GM18858 (cell line): ENCODE data around the gene TBC1D9B.
"Not testable (repeated sequence)": the region's sequence is repeated elsewhere in the genome, so short reads cannot be mapped to it uniquely, and the experiment has no call there.

Experiments used
- ATAC-seq: cut with Tn5 transposase; IDR thresholded peaks from one replicate; pipeline ENCODE4 v1.9.1; 2021; ENCODE audit not compliant: unreplicated experiment

The TBC1D9B gene

DNA sequence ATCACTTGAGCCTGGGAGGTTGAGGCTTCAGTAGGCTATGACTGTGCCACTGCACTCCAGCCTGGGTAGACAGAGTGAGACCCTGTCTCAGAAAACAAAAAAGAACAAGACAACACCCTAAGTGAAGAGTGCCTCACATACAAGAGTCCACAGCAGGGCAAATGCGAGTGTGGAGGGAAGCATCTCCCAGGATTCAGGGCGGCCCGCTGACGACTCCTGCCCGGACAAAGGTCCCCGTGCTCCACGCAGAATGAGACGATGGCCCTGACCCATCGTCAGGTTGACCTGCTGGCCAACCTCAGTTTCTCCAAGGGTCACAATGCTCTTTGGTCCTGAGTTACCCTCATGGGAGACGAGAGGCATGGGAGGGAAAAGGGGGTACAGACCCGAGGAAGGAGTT, 67.4 kb downstream of the TBC1D9B start:
- no peak for ATAC-seq

DNA sequence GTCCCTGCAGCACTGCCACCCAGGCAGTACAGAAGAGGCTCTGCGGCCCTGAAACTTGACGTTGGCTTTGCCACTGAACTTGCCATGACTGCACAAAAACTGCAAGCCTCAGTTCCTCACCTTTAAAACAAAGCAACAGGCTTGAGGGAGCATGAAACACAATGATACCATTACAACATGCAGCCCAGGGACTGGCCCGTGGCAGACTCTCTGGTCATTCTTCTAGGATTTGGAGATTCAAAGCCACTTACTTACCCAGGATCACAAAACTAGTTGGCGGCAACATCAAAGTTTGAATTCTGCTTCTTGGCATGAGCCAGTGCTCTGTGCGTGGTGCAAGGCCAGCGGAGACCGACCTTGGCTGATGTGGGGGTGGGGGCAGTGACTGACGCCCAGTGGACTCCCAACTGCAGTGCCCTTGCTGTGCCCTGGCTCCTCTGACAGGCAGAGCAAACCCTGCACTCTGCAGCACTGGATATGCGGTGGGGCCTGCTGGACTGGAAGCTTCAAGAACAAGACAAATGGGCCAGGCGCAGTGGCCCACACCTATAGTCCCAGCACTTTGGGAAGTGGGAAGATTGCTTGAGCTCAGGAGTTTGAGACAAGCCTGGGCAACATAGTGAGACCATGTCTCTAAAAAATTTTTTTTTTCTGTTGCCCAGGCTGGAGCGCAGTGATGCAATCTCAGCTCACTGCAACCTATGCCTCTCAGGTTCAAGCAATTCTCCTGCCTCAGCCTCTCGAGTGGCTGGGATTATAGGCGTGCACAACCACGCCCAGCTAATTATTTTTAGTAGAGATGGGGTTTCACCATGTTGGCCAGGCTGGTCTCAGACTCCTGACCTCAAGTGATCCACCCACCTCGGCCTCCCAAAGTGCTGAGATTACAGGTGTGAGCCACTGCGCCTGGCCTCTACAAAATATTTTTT, 68.1 kb downstream of the TBC1D9B start:
- no peak for ATAC-seq

DNA sequence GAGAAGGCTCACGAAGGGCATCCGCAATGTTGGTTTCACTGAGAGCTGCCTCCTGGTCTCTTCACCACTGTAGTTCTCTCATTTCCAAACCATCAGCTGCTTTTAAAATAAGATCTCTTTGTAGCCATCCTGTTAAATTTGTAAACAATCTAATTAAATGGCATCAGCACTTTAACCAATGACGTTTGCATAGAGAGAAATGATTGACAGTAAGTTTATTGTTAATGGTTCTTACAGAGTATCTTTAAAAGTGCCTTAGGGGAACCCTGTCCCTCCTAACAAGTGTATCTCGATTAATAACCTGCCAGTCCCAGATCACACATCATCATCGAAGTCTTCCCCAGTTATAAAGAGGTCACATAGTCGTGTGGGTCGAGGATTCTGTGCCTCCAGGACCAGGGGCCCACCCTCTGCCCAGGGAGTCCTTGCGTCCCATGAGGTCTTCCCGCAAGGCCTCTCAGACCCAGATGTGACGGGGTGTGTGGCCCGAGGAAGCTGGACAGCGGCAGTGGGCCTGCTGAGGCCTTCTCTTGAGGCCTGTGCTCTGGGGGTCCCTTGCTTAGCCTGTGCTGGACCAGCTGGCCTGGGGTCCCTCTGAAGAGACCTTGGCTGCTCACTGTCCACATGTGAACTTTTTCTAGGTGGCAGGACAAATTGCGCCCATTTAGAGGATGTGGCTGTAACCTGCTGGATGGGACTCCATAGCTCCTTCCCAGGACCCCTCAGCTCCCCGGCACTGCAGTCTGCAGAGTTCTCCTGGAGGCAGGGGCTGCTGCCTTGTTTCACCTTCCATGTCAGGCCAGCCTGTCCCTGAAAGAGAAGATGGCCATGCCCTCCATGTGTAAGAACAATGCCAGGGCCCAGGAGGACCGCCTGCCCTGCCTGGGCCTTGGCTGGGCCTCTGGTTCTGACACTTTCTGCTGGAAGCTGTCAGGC, 70.4 kb downstream of the TBC1D9B start:
- ATAC-seq = no peak

DNA sequence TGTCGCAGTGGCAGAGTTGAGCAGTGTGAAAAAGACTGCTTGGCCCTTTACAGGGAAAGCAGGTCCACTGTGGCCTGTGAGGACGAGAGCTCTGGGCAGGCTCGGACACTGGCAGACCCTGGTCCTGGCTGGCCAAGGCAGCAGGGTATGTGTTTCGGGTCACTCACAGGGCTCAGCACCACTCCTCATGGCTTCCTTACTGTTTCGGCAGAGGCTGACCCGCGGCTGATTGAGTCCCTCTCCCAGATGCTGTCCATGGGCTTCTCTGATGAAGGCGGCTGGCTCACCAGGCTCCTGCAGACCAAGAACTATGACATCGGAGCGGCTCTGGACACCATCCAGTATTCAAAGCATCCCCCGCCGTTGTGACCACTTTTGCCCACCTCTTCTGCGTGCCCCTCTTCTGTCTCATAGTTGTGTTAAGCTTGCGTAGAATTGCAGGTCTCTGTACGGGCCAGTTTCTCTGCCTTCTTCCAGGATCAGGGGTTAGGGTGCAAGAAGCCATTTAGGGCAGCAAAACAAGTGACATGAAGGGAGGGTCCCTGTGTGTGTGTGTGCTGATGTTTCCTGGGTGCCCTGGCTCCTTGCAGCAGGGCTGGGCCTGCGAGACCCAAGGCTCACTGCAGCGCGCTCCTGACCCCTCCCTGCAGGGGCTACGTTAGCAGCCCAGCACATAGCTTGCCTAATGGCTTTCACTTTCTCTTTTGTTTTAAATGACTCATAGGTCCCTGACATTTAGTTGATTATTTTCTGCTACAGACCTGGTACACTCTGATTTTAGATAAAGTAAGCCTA, 71.3 kb downstream of the TBC1D9B start:
- no peak for ATAC-seq

DNA sequence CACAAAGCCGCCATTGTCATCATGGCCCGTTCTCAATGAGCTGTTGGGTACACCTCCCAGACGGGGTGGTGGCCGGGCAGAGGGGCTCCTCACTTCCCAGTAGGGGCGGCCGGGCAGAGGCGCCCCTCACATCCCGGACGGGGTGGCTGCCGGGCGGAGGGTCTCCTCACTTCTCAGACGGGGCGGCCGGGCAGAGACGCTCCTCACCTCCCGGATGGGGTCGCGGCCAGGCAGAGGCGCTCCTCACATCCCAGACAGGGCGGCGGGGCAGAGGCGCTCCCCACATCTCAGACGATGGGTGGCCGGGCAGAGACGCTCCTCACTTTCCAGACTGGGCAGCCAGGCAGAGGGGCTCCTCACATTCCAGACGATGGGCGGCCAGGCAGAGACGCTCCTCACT, 72.8 kb downstream of the TBC1D9B start:
- ATAC-seq = not testable (repeated sequence)

DNA sequence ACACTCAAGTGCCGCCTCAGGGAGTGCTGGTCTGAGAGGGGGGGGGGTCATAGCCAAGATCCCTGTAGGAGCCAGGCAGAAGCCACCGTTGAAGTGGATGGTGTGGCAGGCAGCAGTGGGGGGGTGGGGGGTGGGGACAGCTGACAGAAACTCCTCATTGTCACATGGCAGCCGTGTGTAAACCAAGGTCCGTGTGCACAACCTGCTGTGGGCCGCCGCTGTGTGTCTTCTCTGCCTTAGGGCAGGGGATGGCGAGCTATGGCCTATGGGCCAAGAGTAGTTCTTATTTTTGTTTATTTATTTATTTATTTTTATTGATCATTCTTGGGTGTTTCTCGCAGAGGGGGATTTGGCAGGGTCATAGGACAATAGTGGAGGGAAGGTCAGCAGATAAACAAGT, 73.6 kb downstream of the TBC1D9B start:
- no peak for ATAC-seq

DNA sequence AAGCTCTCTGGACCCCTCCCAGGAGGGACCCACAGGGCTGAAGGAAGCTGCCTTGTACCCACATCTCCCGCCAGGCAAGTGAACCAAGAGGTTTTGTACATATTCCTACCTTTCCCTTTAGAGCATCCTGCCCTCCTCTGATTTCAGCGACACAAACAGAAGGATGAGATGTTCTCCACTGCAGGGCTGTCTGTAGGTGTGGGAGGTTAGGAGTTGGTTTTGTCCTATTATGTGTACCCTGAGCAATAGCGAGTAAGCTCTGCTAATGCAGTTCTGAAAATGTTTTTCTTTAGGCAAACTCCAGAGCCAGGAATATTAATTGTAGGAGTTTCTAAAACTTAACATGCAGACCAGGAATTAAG, 74.0 kb downstream of the TBC1D9B start:
- no peak for ATAC-seq

DNA sequence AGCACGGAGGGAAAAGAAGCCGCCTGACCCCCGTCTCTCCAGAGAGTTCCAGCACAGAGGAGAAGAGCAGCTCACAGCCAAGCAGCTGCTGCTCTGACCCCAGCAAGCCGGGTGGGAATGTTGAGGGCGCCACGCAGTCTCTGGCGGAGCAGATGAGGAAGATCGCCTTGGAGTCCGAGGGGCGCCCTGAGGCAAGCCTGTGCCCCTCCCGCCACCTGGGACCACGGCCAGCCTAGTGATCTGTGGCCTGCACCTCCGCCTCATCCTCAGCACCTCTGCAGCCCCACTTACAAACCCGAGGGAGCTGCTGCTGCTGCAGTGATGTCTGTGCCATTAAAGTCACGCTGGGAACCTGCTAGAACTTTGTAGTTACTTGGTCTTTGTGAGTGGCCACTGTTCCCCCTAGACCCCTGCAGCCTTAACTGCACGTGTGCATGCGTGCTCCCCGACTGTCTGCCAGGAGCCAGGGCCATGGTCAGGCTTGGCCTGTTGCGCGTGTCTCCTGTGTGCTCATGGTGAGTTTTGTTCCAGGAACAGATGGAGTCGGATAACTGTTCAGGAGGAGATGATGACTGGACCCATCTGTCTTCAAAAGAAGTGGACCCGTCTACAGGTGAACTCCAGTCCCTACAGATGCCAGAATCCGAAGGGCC, 74.5 kb downstream of the TBC1D9B start:
- ATAC-seq = no peak

DNA sequence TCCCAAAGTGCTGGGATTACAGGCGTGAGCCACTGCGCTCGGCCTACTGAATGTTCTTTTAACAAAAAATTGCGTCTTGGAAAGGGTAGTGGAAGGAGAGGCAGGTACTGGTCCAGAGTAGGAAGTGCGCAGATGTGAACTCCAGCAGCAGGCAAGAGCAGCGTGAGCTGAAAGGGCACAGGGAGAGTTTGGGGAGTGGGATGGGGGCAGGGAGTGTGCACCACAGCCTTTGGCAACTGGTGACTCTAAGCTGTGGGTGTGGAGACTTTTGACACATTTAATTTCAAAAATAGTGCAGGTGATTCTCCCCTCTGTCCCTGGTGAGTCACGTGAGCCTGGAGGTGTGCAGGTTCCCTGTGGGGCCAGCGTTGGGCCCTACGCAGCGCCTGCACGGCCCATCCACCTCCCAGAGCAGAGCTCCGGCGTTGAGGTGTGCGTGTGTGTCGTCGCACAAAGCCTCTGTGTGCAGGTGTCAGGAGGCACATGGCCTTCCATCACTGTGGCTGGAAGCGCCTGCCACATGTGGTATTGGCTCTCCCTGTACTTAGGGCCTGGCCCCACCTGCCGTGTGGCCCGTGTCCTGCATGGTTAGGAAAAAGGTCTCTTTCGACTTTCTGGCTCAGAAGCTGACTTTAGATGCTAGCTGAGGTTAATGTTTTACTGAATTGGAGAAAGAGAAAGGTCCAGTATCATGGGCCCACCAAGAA, 75.5 kb downstream of the TBC1D9B start:
- no peak for ATAC-seq

DNA sequence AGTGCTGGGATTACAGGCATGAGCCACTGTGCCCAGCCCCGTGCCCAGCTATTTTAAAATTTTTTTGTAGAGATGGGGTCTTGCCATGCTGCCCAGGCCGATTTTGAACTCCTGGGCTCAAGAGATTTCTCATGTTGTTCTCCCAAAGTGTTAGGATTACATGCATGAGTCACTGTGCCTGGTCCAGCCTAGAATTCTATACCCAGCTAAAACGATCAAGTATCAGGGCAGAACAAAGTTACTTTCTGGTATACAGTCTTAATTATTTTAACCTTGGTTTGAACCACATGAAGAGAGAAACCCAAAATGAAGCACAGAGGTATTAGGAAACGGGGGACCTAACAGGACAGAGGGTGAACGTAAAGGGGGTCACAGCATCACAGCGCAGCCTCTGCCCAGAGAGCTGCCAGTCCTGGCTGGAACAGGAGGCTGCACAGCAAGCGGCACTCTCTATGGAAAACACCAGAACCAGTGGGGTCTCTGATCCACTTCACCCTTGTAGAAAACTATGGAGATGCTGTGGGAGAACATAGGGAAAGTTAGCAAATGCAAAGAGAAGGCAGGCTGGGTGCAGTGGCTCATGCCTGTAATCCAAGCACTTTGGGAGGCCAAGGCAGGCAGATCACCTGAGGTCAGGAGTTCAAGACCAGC, 76.8 kb downstream of the TBC1D9B start:
- ATAC-seq = no peak

DNA sequence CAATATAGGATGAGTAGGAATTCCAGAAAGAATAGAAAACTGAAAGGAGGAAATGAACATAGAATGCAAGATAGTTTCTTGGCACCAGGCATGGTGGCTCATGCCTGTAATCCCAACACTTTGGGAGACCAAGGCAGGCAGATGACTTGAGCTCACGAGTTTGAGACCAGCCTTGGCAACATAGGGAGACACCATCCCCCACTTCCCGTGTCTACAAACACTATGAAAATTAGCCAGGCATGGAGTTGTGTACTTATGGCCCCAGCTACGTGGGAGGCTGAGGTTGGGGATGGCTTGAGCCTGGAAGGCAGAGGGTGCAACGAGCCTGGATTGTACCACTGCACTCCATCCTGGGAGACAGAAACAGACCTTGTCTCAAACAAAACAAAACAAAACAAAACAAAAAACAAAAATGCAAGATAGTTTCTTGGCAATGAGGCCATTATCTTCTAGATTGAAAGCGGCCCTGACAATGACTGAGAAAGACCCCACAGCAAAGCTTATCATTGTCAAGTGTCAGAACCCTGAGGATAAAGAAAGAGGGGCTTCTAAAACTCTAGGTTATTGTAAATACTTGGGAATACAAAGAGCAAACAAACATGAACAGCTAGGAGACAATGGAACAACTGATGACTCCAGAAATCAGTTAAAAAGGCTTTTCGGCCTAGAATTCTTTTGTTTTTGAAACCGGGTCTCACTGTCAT, 77.8 kb downstream of the TBC1D9B start:
- ATAC-seq = no peak

DNA sequence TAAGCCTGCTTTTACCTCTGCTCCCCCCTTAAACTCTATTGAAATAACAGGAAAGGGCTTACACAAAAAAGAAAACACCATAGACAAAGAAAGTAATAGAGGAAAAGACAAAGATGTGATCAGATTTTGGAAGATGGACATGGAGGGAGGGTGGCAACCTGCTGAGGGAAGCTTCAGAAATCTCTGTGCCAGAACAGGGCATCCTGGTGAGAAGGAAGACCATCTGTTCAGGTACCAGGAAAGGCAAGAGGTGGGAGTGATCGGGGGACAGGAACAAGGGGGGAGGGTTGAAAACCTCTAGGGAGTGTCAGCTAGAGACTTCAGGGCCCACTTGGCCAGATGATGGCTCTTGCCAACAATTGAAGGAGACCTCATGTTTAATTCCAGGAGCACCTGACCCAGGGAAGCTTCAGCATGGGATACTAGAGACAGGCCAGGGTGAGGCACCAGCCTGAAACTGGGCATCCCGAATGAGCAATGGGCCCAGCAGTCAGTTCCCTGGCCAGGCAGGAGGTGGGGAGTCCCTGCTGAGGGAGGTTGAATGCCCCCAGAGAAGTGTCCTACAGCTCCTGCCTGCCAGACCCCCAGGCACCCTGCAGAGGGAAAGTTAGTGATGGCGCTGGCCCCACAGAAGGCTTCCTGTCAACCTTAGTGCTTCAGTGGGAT, 78.8 kb downstream of the TBC1D9B start:
- no peak for ATAC-seq

DNA sequence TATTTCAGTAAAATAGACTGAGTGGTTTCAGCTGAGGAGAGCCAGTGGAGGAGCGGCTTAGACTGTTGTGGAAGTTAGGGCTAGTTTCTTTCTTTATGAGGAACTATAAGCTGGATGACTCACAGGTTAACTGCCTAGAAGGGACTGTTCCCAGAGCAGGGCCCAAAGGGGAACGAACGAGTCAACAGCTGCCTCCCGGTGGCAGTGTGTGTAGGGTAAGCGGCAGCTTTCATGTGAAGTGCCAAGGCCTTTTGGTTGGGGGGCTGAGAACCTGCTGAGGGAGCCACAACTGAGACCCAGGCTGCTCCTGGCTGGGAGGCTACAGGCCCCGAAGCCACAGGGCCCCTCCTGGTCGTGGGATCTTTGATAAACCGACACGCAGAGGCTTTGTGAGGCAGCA, 80.0 kb downstream of the TBC1D9B start:
- no peak for ATAC-seq

DNA sequence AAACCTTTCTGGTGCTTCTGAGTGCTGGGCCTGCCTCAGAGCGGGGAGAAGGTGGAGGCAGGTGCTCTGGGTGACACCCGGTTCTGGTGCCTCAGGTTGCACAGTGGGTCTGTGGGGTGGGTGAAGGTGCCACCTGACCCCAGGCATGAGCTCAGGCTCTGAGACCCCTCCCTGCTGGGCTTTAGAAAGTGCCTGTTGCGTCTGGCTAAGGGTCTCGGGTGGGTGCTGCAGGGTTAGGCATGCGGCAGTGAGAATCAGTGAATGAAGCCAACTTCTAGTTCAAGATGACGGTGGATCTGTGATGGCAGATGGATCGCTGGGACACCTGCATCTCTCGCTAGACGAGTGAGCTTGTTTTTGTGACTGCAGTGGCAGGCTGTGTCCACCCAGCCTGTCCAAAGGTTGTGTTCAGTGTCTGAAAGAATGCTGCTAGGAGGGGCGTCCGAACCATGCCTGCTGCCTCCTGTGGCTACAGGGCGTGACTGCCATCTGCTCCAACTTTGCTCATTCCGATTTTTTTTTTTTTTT, 82.0 kb downstream of the TBC1D9B start:
- no peak for ATAC-seq

DNA sequence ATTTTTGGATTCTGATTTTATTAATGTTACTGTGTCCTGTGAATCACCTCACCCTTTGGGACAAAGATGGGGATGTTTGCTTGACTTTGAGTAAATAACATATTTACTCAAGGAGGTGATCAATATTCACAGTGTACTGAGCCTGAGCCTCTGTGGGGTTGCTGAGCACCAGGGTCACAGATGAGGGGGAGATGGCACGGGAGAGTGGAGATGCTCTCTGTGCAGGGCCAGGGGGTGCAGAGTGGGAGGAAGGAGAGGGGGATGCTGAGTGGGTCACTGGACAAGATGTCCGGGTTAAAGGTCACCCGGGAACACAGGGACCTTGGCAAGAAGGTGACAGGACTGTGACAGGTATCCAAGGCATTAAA, 83.0 kb downstream of the TBC1D9B start:
- ATAC-seq = no peak

DNA sequence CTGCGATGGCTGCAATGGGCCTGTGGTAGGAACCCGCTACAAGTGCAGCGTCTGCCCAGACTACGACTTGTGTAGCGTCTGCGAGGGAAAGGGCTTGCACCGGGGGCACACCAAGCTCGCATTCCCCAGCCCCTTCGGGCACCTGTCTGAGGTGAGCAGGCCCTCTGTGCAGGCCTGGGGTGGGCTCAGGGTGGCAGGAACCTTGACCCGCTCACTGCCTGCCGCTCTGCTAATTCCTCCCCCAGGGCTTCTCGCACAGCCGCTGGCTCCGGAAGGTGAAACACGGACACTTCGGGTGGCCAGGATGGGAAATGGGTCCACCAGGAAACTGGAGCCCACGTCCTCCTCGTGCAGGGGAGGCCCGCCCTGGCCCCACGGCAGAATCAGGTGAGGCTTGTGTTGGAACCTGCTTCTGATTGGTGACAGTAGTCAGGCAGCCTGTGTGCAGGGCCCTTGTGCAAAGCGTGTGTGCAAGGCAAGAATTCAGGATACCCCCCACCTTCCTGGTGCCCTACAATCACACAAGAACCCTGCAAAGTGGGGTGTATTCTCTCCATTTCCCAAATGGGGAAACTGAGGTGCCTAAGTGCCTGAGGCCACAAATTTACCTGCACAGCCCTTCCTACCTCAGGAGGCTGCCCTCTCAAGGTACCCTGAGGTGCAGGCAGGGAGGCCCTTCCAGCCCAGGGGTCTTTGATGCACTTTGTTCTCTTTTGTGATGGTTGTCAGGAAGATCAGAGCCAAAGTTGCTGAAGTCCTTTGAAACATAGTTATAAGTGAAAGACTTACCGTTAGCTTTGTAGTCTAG, 83.6 kb downstream of the TBC1D9B start:
- no peak for ATAC-seq

DNA sequence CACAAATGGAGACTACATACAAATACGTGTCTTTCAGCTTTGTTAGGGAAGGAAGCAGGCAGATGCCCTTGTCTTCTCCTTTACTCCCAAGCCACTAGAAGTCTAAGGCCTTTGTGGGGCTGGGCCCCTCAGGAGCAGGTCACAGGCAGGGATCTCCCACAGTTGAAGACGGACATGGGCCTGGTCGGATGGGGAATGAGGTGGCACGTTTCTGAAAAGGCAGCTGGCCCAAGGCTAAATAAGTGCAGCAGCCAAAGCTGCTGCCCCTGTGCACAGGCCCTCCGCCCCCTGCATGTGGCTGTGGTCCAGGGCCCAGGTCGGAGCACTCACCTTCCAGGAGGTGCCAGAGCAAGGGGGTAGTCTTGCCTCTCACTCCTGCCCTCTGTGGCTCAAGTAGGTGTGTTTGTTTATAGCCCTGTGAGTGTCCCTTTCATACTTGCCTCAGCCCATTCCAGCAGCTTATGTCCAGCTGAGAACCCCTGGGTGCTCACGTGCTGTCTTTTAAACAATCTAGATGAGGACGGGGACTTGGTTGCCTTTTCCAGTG, 85.2 kb downstream of the TBC1D9B start:
- no peak for ATAC-seq
